OCI-LY7 (cell line): ENCODE measurements around the gene UBQLN1.

Experiments used
- EZH2phosphoT487 ChIP-seq: fragments of 200-600 bp; sonication (generic); IDR thresholded peaks from 2 replicates; pipeline ENCODE4 v1.6.1; 2018; ENCODE audit warnings: low read depth, borderline replicate concordance, mild to moderate bottlenecking, mixed run types, antibody characterized with exemption, low read length, moderate library complexity, mixed read lengths
- TF ChIP-seq, protein P1 (sequence below): fragments of 200-600 bp; sonication (generic); conservative IDR thresholded peaks from 2 replicates; pipeline ENCODE4 v1.5.1; 2014; ENCODE audit warnings: mild to moderate bottlenecking, antibody characterized with exemption, low read length, moderate library complexity, mixed read lengths

DNA sequence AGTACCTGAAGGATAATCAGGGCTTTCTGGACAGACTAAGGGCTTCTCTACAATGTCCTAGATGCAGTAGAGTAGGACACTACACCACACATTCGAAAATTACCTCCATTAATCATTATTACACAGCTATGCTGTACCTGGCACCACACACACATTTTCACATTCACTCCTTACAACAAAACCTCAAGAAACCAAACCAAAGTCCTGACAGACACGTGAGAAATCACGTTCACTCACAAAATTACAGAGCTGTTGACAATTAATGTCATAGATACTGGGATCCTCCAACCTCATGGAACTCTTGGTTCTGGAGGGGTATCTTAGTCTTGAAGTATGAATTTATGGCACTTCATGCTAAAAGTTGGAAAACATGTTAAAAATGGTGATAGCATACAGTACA is 16.3 kb downstream of the UBQLN1 start:
- TF ChIP-seq, protein P1, sequence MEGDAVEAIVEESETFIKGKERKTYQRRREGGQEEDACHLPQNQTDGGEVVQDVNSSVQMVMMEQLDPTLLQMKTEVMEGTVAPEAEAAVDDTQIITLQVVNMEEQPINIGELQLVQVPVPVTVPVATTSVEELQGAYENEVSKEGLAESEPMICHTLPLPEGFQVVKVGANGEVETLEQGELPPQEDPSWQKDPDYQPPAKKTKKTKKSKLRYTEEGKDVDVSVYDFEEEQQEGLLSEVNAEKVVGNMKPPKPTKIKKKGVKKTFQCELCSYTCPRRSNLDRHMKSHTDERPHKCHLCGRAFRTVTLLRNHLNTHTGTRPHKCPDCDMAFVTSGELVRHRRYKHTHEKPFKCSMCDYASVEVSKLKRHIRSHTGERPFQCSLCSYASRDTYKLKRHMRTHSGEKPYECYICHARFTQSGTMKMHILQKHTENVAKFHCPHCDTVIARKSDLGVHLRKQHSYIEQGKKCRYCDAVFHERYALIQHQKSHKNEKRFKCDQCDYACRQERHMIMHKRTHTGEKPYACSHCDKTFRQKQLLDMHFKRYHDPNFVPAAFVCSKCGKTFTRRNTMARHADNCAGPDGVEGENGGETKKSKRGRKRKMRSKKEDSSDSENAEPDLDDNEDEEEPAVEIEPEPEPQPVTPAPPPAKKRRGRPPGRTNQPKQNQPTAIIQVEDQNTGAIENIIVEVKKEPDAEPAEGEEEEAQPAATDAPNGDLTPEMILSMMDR = no peak
- no peak for TF ChIP-seq EZH2phosphoT487
